ENCODE results near the gene TSHZ1. TPM values are rescaled to one million over a fixed set of nuclear protein-coding genes. Genes with fewer than 3 reads are reported as not detected.

TSHZ1 gene
- 10.0 and 15.0 TPM in 2 replicates for total RNA-seq

DNA sequence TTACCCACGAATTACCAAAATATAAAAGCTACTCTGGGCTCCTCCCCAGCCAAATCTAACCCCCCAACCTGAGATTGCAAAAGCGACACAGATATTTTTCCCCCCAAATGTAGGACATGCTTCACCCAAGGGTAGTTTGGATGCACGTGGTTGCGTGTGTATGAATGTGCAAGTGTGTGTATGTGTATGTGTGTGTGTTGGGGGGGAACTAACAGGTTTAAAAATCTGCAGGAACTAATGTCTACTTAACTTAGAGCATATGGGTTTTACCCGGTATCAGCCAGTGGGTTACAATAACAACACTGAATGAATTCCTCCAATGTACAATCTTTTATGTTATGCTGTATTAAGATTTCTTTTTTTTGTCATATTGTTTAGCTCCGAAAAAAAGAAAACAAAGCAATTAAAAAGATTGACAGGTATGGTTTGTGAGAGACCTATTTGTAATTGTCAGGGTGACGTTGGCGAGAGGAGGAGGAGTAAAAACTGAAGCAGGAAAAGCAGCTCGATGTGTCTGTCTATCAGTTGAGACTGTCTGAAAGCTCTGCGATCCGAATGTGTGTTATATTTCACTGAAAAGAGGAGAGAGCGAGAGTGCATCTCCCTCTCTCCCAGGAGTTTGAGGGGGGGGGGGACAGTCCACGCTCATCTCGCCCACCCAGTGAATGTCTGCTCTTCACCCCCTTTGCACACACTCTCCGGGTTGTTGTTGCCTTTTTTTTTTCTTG, at the start of gene TSHZ1:
TSHZ1 (plus strand) TSS at position 524 of the 728 bp plus-strand sequence. CDS start 1,080 bp downstream, outside the sequence.
- DNase-seq = peak; percentile 91

- DNase-seq = peak; percentile 53
These were observed 49.2 kb upstream of the TSHZ1 start for GRCh38 chr18:75161256-75162028.

GRCh38 chr18:75162467-75162866, 48.1 kb upstream of the TSHZ1 start:
- DNase-seq = peak; percentile 50

- no peak for DNase-seq
These were observed 47.6 kb upstream of the TSHZ1 start for GRCh38 chr18:75162978-75163377.

DNA sequence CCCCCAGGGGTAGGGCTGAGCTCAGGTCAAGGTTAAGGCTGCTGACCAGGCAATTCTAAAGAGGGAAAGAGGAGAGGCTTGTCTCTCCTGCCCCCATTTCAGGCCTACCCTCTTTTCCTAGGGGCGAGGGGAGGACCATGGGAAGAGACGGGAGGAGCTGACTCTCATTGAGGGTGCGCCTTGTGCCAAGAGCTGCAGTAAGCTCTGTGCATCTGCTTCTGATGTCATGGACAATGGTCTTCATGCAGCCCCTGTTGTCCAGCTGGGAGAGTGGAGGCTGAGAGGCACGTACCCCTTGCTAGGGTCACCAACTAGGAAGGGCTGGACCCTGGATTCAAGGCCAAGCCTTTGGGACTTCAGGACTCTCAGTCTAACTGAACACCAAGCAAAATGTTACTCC, 46.9 kb upstream of the TSHZ1 start:
- no peak for DNase-seq

DNA sequence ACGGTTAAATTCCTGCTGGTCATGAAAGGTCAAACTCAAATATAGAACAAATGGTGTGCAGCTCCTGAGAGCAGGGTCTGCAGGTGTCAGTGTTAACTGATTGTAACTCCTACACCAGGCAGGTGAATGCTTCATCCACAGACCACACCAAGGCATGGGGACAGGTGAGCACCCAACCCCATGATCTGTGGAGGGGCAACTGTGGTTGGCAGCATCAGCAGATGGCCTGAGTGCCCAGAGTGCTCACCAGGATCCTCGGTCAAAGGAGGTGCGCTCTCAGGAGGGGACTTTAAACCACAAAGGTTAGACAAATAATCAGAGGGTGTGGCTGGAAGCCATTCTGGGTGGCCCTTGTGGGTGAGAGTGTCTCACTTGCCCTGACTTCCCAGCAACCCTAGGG, 46.1 kb upstream of the TSHZ1 start:
- no peak for DNase-seq

- DNase-seq = no peak
These were observed 44.7 kb upstream of the TSHZ1 start for GRCh38 chr18:75165926-75166325.

DNA sequence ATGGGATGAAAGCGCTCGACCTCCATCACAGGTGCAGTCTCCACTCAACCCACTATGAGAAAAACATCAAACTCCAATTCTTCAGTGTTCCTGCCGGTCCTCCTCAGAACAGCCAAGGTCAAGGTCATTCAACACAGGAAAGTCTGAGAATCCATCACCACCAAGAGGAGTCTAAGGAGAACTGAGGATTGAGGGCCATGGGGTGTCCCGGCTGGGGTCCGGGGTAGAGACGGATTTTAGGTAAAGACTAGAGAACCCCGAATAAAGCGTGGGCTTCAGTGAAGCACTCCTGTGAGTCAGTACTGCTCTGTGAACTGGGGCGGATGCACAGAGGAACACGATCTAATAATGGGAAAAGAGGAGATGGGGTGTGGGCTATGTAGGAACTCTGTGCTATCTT, 43.5 kb upstream of the TSHZ1 start:
- DNase-seq = no peak

DNA sequence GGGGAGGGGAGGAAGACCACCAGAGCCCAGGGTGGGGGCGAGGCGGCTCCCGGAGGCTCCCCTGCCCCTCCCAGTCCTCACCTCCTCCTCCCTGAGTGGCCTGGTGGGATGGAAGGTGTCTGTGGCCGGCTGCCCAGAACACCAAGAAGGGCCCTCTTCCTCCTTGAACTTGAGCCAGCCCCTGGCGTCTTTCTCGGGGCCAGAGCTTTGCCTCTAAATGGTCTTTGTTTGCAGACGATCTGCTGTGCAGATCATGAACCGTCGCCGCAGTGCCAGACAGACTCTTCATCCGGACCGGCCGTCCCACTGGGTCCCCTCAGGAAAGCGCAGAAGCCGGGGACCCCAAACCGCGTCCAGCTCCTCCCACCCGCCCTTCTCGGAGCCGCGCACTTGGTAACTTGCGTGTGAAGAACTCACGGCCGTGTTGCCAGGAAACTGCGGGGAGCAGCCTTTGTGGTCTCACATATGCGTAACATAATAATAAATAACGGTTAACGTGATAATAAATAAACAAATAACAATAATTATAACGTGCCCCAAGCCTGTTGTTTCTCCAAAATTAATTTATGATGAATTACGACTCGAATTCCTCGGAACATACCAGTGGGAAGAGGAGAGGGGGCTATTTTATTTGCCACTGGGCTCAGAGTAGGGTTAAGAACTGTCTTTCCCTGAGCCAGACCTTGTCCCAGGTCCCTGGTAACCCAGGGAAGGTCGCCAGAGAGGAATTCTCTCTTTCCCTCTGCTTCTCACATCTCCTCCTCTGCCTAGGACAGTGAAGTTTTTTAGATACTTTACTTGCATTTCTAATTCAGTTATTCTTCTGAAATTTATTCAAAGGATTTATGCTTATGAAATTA, 42.6 kb upstream of the TSHZ1 start:
- DNase-seq = peak; percentile 14

- no peak for DNase-seq
These were observed 42.0 kb upstream of the TSHZ1 start for GRCh38 chr18:75168619-75169018.

DNA sequence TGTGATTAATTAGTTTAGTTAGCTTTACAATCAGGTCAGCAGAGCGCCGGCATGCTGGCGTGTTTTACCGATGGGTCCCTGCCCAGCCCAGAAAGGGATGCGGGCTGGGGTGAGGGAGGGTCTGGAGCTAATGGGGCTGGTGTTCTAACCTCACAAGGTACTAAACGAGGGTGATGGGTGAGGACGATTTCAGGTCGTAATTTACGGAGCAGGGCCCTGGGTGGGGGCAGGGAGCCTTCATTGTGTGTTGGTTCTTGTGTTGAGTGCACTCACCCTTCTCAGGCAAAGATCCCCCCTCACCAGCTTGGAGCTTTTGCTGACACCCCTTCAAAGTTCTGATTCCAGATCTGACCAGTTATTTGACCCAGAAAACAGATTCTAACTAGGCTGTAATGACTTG, 41.2 kb upstream of the TSHZ1 start:
- no peak for DNase-seq

- peak; percentile 7 for DNase-seq
These were observed 40.4 kb upstream of the TSHZ1 start for GRCh38 chr18:75170022-75170789.

- peak; percentile 82 for DNase-seq
These were observed 39.7 kb upstream of the TSHZ1 start for GRCh38 chr18:75170916-75171315.

DNA sequence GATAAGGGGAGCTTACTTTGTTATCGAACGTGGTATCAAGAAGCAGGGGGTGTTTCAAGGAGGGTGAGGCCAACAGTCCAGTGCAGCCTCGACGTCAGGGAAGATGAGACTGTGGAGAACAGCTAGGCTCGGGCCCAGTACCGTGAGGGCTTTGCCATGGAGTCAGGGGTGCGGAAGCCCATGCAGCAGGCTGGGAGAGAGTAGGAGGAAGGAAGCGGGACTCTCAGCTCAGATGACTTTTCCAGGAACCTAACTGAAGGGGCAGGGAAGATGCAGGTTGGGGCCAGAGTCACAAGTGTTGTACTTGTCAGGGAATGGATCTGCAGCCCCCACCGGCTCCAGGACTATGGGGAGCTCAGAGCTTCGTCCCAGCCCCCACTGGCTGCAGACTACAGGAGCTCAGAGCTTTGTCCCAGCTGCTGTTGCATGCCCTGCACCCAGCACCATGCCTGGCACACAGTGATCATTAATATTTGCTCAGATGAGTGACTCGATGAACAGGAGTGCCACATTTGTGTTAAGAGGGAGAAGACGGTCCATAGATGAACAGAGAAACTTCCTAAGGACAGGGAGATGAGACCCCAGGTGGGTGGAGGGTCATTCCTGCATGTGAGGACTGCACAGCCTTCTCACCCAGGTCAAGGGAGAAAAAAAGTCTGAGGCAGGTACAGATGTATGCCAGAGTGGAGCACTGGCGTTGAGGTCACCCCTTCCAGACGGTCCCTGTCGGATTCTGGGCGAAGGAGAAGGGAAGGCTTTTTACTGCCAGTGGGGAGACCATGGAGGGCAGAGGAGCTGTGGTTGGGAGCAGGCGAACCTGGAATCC, 38.1 kb upstream of the TSHZ1 start:
- DNase-seq = no peak

- DNase-seq = peak; percentile 37
These were observed 37.5 kb upstream of the TSHZ1 start for GRCh38 chr18:75173125-75173432.

GRCh38 chr18:75173738-75174137, 36.9 kb upstream of the TSHZ1 start:
- no peak for DNase-seq

DNA sequence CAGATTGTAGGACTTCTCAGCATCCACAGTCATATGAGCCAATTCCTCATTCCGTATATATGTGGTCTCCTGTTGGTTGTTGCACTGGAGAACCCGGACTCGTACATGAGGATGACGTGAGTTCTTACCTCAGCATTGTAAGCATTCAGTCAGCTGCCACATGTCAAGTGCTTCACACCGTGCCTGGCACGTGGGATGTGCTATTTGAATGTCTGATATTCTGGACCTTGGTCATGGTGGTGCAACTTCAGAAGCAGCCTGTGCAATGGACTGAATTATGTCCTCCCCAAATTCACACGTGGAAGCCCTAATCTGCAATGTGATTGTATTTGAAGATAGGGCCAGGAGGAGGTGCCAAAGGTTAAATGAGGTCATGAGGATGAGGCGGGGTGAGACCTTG, 33.7 kb upstream of the TSHZ1 start:
- DNase-seq = no peak

DNA sequence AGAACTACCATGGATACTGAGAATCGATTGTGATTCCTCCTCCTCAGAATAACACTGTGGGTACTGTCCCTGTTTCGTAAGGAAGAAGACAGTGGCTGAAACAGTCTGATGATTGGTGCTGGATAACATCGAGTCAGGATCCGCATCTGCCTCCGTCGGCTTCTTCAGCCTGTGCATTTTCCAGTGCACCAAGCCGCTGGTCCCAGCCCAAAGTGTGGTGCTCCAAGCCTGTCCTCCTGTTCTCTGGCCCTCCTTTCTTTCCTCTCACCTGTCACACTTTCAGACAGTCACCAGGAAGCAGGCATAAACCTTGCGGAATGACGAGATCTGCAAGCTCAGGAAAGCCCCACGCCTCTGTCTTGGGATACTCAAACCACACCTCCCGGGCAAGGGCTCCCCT, 32.2 kb upstream of the TSHZ1 start:
- no peak for DNase-seq

GRCh38 chr18:75179819-75180600, 30.6 kb upstream of the TSHZ1 start:
- no peak for DNase-seq

DNA sequence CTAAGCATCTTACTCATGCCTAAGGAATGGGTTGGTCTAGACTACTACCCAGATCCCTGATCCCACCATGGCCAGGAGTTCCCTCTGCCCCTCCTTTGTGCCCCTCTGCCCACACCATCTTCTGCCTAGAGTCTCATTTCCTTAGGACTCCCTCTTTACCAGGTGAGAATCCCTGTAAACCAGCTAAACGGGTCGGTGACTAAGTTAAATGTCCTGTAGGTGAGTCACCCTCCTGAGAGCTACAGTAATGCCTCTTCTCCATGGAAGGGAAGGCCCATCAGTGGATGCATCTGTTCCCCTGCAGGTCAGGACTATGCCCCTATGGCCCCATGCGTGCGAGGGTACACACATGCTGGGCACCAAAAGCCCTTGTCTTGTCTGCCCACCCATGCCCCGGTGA, 27.1 kb upstream of the TSHZ1 start:
- DNase-seq = no peak

DNA sequence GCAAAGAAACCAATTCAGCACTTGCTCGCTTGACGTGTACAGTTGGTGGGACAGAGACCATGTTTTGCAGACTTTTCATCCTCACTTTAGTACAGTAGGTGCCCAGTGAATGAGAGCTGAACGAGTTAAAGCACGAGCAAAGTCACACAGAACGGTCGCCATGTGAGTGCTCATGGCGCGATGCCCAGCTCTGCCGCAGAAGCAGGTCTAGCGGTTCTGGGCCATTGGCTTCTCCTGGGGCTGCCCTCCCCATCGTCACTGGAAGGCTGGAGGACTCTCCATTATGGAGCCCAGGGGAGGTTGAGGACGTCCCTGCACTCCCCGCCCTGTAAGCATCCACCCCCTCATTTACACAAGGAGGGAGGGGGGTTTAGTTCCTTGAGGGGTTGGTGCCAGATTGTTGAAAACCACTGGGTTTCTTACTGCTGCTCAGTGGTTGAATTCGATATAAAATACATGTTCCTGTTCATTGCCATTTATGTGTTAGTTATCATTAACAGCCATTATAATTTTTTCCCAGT, 26.6 kb upstream of the TSHZ1 start:
- DNase-seq = no peak

Measured in dermis blood vessel endothelial cell (primary cell).